Measurements from ENCODE around the gene GAD2. TPM values are rescaled to one million over a fixed set of nuclear protein-coding genes. Genes with fewer than 3 reads are reported as not detected.
"Not testable (repeated sequence)": the region's sequence is repeated elsewhere in the genome, so short reads cannot be mapped to it uniquely, and the experiment has no call there.

GAD2 gene
- total RNA-seq, 1 donor from 2014 or later = 2.2 TPM

GRCh38 chr10:26314265-26315013 is 97.9 kb downstream of the GAD2 start:
- DNase-seq (ENCODE audit: low spot score) = no peak

- DNase-seq (ENCODE audit: low spot score) = no peak
Measured at GRCh38 chr10:26318672-26319071, 102.1 kb downstream of the GAD2 start.

GRCh38 chr10:26323219-26323618 is 106.6 kb downstream of the GAD2 start:
- DNase-seq (ENCODE audit: low spot score) = no peak

GRCh38 chr10:26326851-26327250 is 110.3 kb downstream of the GAD2 start:
- no peak for DNase-seq (ENCODE audit: low spot score)

- no peak for DNase-seq (ENCODE audit: low spot score)
Measured at GRCh38 chr10:26327811-26328210, 111.2 kb downstream of the GAD2 start.

GRCh38 chr10:26331371-26331770 is 114.8 kb downstream of the GAD2 start:
- no peak for DNase-seq (ENCODE audit: low spot score)

- no peak for DNase-seq (ENCODE audit: low spot score)
Measured at GRCh38 chr10:26334232-26334931, 117.8 kb downstream of the GAD2 start.

GRCh38 chr10:26334932-26335573 is 118.5 kb downstream of the GAD2 start:
- DNase-seq (ENCODE audit: low spot score) = peak; percentile 67

- no peak for DNase-seq (ENCODE audit: low spot score)
Measured at GRCh38 chr10:26335574-26336093, 119.1 kb downstream of the GAD2 start.

- no peak for DNase-seq (ENCODE audit: low spot score)
Measured at GRCh38 chr10:26336979-26337378, 120.4 kb downstream of the GAD2 start.

GRCh38 chr10:26341701-26342100 is 125.1 kb downstream of the GAD2 start:
- DNase-seq (ENCODE audit: low spot score) = no peak

- DNase-seq (ENCODE audit: low spot score) = not testable (repeated sequence)
Measured at GRCh38 chr10:26348821-26349417, 132.3 kb downstream of the GAD2 start.

Other genes with a start within 250 kb of the GAD2 start
- 1.4 TPM for gene APBB1IP, start 221.6 kb downstream of the GAD2 start, total RNA-seq (ENCODE audit: insufficient read depth, low replicate concordance)